Measurements from ENCODE around the gene WIPF1.

Gene WIPF1

DNA sequence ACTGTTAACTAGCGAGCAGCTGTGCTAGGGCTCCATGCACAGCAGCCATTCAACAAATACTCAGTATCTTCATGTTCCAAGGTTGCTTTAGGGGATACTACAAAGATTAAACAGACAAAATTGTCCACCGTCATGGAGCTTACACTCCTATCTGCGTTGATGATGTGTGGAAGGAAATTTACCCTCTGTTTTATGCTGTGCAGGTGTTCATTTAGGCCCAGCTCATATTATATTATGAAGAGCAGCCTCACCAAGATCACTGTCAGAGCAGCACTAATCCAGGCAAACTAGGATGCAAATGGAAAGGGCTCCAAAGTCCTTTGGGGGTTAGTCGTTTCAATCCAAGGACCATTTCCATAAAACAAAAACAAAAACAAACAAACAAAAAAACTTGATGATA, 13.4 kb upstream of the WIPF1 start:
- H3K4me3 Mint-ChIP-seq, result peak overlapping the region; percentile 62
- peaks cover 100% of the 10 kb centered on the region for H3K4me1 Mint-ChIP-seq (ENCODE audit: low read depth)
- no peaks in the 10 kb centered on the region for H3K27me3 Mint-ChIP-seq
- peak overlapping the region; percentile 96 for H3K27ac Mint-ChIP-seq
- H3K9me3 Mint-ChIP-seq, result no peaks in the 10 kb centered on the region
- H3K36me3 Mint-ChIP-seq (ENCODE audit: low read depth), result peaks cover 72% of the 10 kb centered on the region

- Mint-ChIP-seq H3K27ac (peak overlapping the region; percentile 96), H3K4me3 (peak overlapping the region; percentile 62), H3K4me1 (ENCODE audit: low read depth) (peaks cover 100% of the 10 kb centered on the region), H3K9me3 (no peaks in the 10 kb centered on the region), H3K27me3 (no peaks in the 10 kb centered on the region), H3K36me3 (ENCODE audit: low read depth) (peaks cover 67% of the 10 kb centered on the region)
These were observed 12.8 kb upstream of the WIPF1 start for GRCh38 chr2:174610243-174610995.

- Mint-ChIP-seq H3K27me3 (no peaks in the 10 kb centered on the region), H3K36me3 (ENCODE audit: low read depth) (peaks cover 63% of the 10 kb centered on the region), H3K27ac (peak overlapping the region; percentile 96), H3K9me3 (no peaks in the 10 kb centered on the region), H3K4me1 (ENCODE audit: low read depth) (peaks cover 96% of the 10 kb centered on the region), H3K4me3 (peak overlapping the region; percentile 41)
These were observed 11.7 kb upstream of the WIPF1 start for GRCh38 chr2:174609261-174609660.

DNA sequence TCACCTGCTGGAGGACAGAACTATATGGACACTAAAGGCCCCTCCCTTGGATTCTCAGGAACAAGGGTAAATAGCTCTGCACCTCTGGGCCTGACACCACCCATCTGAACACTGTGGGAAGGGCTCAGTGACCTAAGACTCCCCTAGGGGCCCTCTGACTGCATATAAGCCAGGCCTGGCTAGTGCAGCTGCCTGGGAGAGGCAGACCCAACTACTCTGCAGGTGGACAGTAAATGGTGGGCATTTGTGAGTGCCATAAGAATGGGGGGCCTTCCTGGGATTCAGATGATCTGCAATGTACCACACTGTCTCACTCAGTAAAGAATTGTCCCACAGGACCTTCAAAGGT, 11.2 kb upstream of the WIPF1 start:
- H3K9me3 Mint-ChIP-seq, result no peaks in the 10 kb centered on the region
- H3K27ac Mint-ChIP-seq, result peak overlapping the region; percentile 96
- H3K4me3 Mint-ChIP-seq, result peak overlapping the region; percentile 65
- no peaks in the 10 kb centered on the region for H3K27me3 Mint-ChIP-seq
- peaks cover 62% of the 10 kb centered on the region for H3K36me3 Mint-ChIP-seq (ENCODE audit: low read depth)
- H3K4me1 Mint-ChIP-seq (ENCODE audit: low read depth), result peaks cover 94% of the 10 kb centered on the region

- Mint-ChIP-seq H3K9me3 (no peaks in the 10 kb centered on the region), H3K27ac (peak overlapping the region; percentile 96), H3K4me1 (ENCODE audit: low read depth) (peaks cover 94% of the 10 kb centered on the region), H3K27me3 (no peaks in the 10 kb centered on the region), H3K4me3 (peak overlapping the region; percentile 65), H3K36me3 (ENCODE audit: low read depth) (peaks cover 61% of the 10 kb centered on the region)
These were observed 10.6 kb upstream of the WIPF1 start for GRCh38 chr2:174607989-174608865.

- peaks cover 57% of the 10 kb centered on the region for H3K36me3 Mint-ChIP-seq (ENCODE audit: low read depth)
- H3K4me3 Mint-ChIP-seq, result peak overlapping the region; percentile 65
- no peaks in the 10 kb centered on the region for H3K9me3 Mint-ChIP-seq
- H3K27ac Mint-ChIP-seq, result peak overlapping the region; percentile 96
- no peaks in the 10 kb centered on the region for H3K27me3 Mint-ChIP-seq
- H3K4me1 Mint-ChIP-seq (ENCODE audit: low read depth), result peaks cover 94% of the 10 kb centered on the region
These were observed 10.0 kb upstream of the WIPF1 start for GRCh38 chr2:174607584-174607983.

GRCh38 chr2:174606336-174606735, 8.7 kb upstream of the WIPF1 start:
- H3K4me3 Mint-ChIP-seq, result no peak overlapping the region
- peak overlapping the region; percentile 93 for H3K27ac Mint-ChIP-seq
- peaks cover 94% of the 10 kb centered on the region for H3K4me1 Mint-ChIP-seq (ENCODE audit: low read depth)
- no peaks in the 10 kb centered on the region for H3K27me3 Mint-ChIP-seq
- peaks cover 58% of the 10 kb centered on the region for H3K36me3 Mint-ChIP-seq (ENCODE audit: low read depth)
- H3K9me3 Mint-ChIP-seq, result no peaks in the 10 kb centered on the region

DNA sequence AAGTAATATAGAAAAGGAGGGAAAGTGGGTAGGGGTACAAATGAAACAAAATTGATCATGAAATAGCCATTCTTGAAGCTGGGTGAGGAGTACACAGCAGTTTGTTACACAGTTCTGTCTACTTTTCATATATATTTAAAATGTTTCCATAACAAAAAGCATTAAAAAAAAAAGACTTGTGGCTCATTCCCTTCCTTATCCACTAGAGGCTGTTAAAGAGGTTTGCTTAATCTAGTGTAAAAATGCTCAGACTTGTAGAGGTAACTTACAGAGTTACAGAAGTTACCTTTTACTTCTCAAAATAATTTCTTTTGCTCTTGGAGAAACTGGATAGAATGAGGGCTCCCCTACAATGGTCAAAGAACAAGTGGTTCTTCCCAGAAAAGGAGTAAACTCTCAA, 8.1 kb upstream of the WIPF1 start:
- H3K4me3 Mint-ChIP-seq, result no peak overlapping the region
- H3K9me3 Mint-ChIP-seq, result no peaks in the 10 kb centered on the region
- H3K27ac Mint-ChIP-seq, result peak overlapping the region; percentile 93
- H3K4me1 Mint-ChIP-seq (ENCODE audit: low read depth), result peaks cover 94% of the 10 kb centered on the region
- H3K36me3 Mint-ChIP-seq (ENCODE audit: low read depth), result peaks cover 54% of the 10 kb centered on the region
- no peaks in the 10 kb centered on the region for H3K27me3 Mint-ChIP-seq

- Mint-ChIP-seq H3K27ac (peak overlapping the region; percentile 52), H3K27me3 (no peaks in the 10 kb centered on the region), H3K9me3 (peaks cover 3% of the 10 kb centered on the region), H3K4me3 (no peak overlapping the region), H3K4me1 (ENCODE audit: low read depth) (peaks cover 94% of the 10 kb centered on the region), H3K36me3 (ENCODE audit: low read depth) (peaks cover 52% of the 10 kb centered on the region)
These were observed 5.7 kb upstream of the WIPF1 start for GRCh38 chr2:174603280-174603679.

GRCh38 chr2:174602745-174603144, 5.1 kb upstream of the WIPF1 start:
- Mint-ChIP-seq H3K9me3 (peaks cover 3% of the 10 kb centered on the region), H3K36me3 (ENCODE audit: low read depth) (peaks cover 52% of the 10 kb centered on the region), H3K4me1 (ENCODE audit: low read depth) (peaks cover 94% of the 10 kb centered on the region), H3K4me3 (no peak overlapping the region), H3K27me3 (no peaks in the 10 kb centered on the region), H3K27ac (peak overlapping the region; percentile 52)

DNA sequence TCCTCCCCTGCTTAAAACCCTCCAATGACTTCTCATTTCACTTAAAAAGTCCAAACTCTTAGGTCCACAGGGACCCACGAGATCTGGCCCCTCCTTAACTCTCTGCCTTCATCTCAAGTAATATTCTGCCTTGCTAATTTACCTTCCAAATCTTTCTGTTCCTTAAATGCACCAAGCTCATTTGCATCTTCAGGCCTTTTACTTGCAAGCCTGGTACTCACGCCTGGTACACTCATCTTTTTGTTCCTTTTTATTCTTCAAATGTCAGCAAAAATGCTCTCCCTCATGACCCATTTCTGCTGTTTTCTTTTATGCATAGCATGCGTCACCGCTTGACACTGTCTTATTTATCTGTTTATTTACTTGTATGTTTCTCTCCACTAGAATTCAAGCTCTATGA, 2.7 kb upstream of the WIPF1 start:
- Mint-ChIP-seq H3K9me3 (peaks cover 3% of the 10 kb centered on the region), H3K27me3 (no peaks in the 10 kb centered on the region), H3K4me3 (peak overlapping the region; percentile 50), H3K4me1 (ENCODE audit: low read depth) (peaks cover 81% of the 10 kb centered on the region), H3K27ac (peak overlapping the region; percentile 99), H3K36me3 (ENCODE audit: low read depth) (peaks cover 61% of the 10 kb centered on the region)

- Mint-ChIP-seq H3K9me3 (peaks cover 3% of the 10 kb centered on the region), H3K27me3 (no peaks in the 10 kb centered on the region), H3K4me1 (ENCODE audit: low read depth) (peaks cover 84% of the 10 kb centered on the region), H3K27ac (peak overlapping the region; percentile 99), H3K36me3 (ENCODE audit: low read depth) (peaks cover 64% of the 10 kb centered on the region), H3K4me3 (peak overlapping the region; percentile 65)
These were observed 1.8 kb upstream of the WIPF1 start for GRCh38 chr2:174599310-174599921.

GRCh38 chr2:174597009-174597344, 627 bp downstream of the WIPF1 start:
- no peaks in the 10 kb centered on the region for H3K27me3 Mint-ChIP-seq
- H3K36me3 Mint-ChIP-seq (ENCODE audit: low read depth), result peaks cover 67% of the 10 kb centered on the region
- H3K27ac Mint-ChIP-seq, result peak overlapping the region; percentile 99
- peaks cover 85% of the 10 kb centered on the region for H3K4me1 Mint-ChIP-seq (ENCODE audit: low read depth)
- peaks cover 3% of the 10 kb centered on the region for H3K9me3 Mint-ChIP-seq
- H3K4me3 Mint-ChIP-seq, result peak overlapping the region; percentile 93

GRCh38 chr2:174595891-174596397, 1.7 kb downstream of the WIPF1 start:
- H3K27ac Mint-ChIP-seq, result peak overlapping the region; percentile 99
- peaks cover 85% of the 10 kb centered on the region for H3K4me1 Mint-ChIP-seq (ENCODE audit: low read depth)
- H3K36me3 Mint-ChIP-seq (ENCODE audit: low read depth), result peaks cover 69% of the 10 kb centered on the region
- peaks cover 3% of the 10 kb centered on the region for H3K9me3 Mint-ChIP-seq
- no peaks in the 10 kb centered on the region for H3K27me3 Mint-ChIP-seq
- peak overlapping the region; percentile 93 for H3K4me3 Mint-ChIP-seq
